Measurements from ENCODE around the gene ANTXR2.

ANTXR2 gene

GRCh38 chr4:80101071-80101791, 28.2 kb upstream of the ANTXR2 start:
- no peaks in the 10 kb centered on the region for H3K27me3 ChIP-seq (ENCODE audit: insufficient read depth, poor library complexity, severe bottlenecking)
- TF ChIP-seq REST (IDR thresholded peaks at IDR 0.05; ENCODE audit: insufficient replicate concordance, low read depth): no peak
- TF ChIP-seq CTCF (IDR thresholded peaks at IDR 0.05; ENCODE audit: insufficient read depth, low read length): no peak
- no peak for TF ChIP-seq POLR2AphosphoS5 (IDR thresholded peaks at IDR 0.05; ENCODE audit: low read depth)
- no peak for TF ChIP-seq SPI1 (IDR thresholded peaks at IDR 0.05; ENCODE audit: borderline replicate concordance, low read depth)
- no peak for TF ChIP-seq GABPA (IDR thresholded peaks at IDR 0.05; ENCODE audit: low read depth)
- H3K27ac ChIP-seq (replicated peaks): peak overlapping the region; percentile 29
- DNase-seq (ENCODE audit: low read depth in 1 of 2, low spot score in 1 of 2): peak in 1 of 2 experiments; percentile 23
- no peak overlapping the region for H3K4me3 ChIP-seq (replicated peaks; ENCODE audit: insufficient read depth, low read length)

GRCh38 chr4:80099671-80100070, 26.6 kb upstream of the ANTXR2 start:
- H3K27ac ChIP-seq (replicated peaks): no peak overlapping the region
- no peak overlapping the region for H3K4me3 ChIP-seq (replicated peaks; ENCODE audit: insufficient read depth, low read length)
- no peak for TF ChIP-seq POLR2AphosphoS5 (IDR thresholded peaks at IDR 0.05; ENCODE audit: low read depth)
- TF ChIP-seq CTCF (IDR thresholded peaks at IDR 0.05; ENCODE audit: insufficient read depth, low read length): no peak
- TF ChIP-seq REST (IDR thresholded peaks at IDR 0.05; ENCODE audit: insufficient replicate concordance, low read depth): no peak
- no peak for TF ChIP-seq GABPA (IDR thresholded peaks at IDR 0.05; ENCODE audit: low read depth)
- no peak for TF ChIP-seq SPI1 (IDR thresholded peaks at IDR 0.05; ENCODE audit: borderline replicate concordance, low read depth)
- no peaks in the 10 kb centered on the region for H3K27me3 ChIP-seq (ENCODE audit: insufficient read depth, poor library complexity, severe bottlenecking)
- DNase-seq (ENCODE audit: low read depth in 1 of 2, low spot score in 1 of 2): no peak

GRCh38 chr4:80098635-80099034, 25.6 kb upstream of the ANTXR2 start:
- TF ChIP-seq SPI1 (IDR thresholded peaks at IDR 0.05; ENCODE audit: borderline replicate concordance, low read depth) (no peak), POLR2AphosphoS5 (IDR thresholded peaks at IDR 0.05; ENCODE audit: low read depth) (no peak), GABPA (IDR thresholded peaks at IDR 0.05; ENCODE audit: low read depth) (no peak), CTCF (IDR thresholded peaks at IDR 0.05; ENCODE audit: insufficient read depth, low read length) (no peak), REST (IDR thresholded peaks at IDR 0.05; ENCODE audit: insufficient replicate concordance, low read depth) (no peak)
- Histone ChIP-seq H3K27me3 (ENCODE audit: insufficient read depth, poor library complexity, severe bottlenecking) (no peaks in the 10 kb centered on the region), H3K4me3 (replicated peaks; ENCODE audit: insufficient read depth, low read length) (no peak overlapping the region), H3K27ac (replicated peaks) (no peak overlapping the region)
- DNase-seq (ENCODE audit: low read depth in 1 of 2, low spot score in 1 of 2): no peak
